IMR-90 (cell line): Measurements from ENCODE around the gene ADGRF1.

Experiments used
- BHLHE40 ChIP-seq: fragments of 150-350 bp; IDR thresholded peaks from 2 replicates; pipeline ENCODE4 v1.6.1; 2016; ENCODE audit warnings: mild to moderate bottlenecking, low read depth, low read length
- CEBPB ChIP-seq: IDR thresholded peaks from 2 replicates; pipeline ENCODE4 v1.6.1; 2012; ENCODE audit warnings: low read depth, low read length, improper control_type of control experiment
- CTCF ChIP-seq: conservative IDR thresholded peaks from 2 replicates; pipeline ENCODE4 v1.5.1; 2012; ENCODE audit warnings: mild to moderate bottlenecking, low read depth, low read length, improper control_type of control experiment
- ELK1 ChIP-seq: fragments of 150-350 bp; IDR thresholded peaks from 2 replicates; pipeline ENCODE4 v1.6.1; 2016; ENCODE audit warnings: low read depth, mild to moderate bottlenecking, low read length, moderate library complexity, borderline replicate concordance
- MAFK ChIP-seq: IDR thresholded peaks from 2 replicates; pipeline ENCODE4 v1.6.1; 2012; ENCODE audit warnings: low read depth, low read length, improper control_type of control experiment
- SMC3 ChIP-seq: fragments of 150-350 bp; IDR thresholded peaks from 2 replicates; pipeline ENCODE4 v1.6.1; 2016; ENCODE audit warnings: low read depth, mild to moderate bottlenecking, antibody characterized with exemption, low read length, moderate library complexity

GRCh38 chr6:47086051-47086770, 44.1 kb upstream of the ADGRF1 start:
- TF ChIP-seq BHLHE40 (no peak), CTCF (no peak), CEBPB (no peak), ELK1 (no peak), MAFK (no peak), SMC3 (no peak)
